Ascending aorta (tissue), 2 donors: ENCODE results near the gene DOP1A. TPM values are rescaled to one million over a fixed set of nuclear protein-coding genes. Genes with fewer than 3 reads are reported as not detected.

Experiments used
- DNase-seq, 2 donors: peaks; one replicate each; pipeline ENCODE4 v3.0.0-alpha.2; 2019; ENCODE audit warnings: low spot score in 2 of 2
- H3K27ac ChIP-seq, 2 donors: fragments of 200-600 bp; sonication (generic); one replicate each; pipeline ENCODE4 v1.5.1; 2016 to 2017; ENCODE audit warnings: mild to moderate bottlenecking in 1 of 2
- H3K27me3 ChIP-seq: fragments of 200-600 bp; sonication (generic); one replicate; pipeline ENCODE4 v1.5.1; 2017
- H3K36me3 ChIP-seq, 2 donors: fragments of 200-600 bp; sonication (generic); one replicate each; pipeline ENCODE4 v1.5.1; 2016
- H3K4me1 ChIP-seq, 2 donors: fragments of 200-600 bp; sonication (generic); one replicate each; pipeline ENCODE4 v1.5.1; 2016 to 2017; ENCODE audit warnings: mild to moderate bottlenecking in 1 of 2
- H3K4me3 ChIP-seq, 2 donors: fragments of 200-600 bp; sonication (generic); one replicate each; pipeline ENCODE4 v1.5.1; 2016 to 2017; ENCODE audit warnings: mild to moderate bottlenecking in 1 of 2
- H3K9me3 ChIP-seq, 2 donors: fragments of 200-600 bp; sonication (generic); one replicate each; pipeline ENCODE4 v1.5.1; 2016
- CTCF ChIP-seq, 3 experiments: fragments of 200-600 bp in 2 of 3; fragments of 450-650 bp in 1 of 3; sonication (generic) in 2 of 3; IDR thresholded peaks; one replicate each; pipeline ENCODE4 v1.5.1; 2016 to 2019; ENCODE audit warnings: antibody characterized with exemption in 3 of 3, mild to moderate bottlenecking in 1 of 3, moderate library complexity in 1 of 3
- intact Hi-C: fragments of 100-400 bp; cut with DNase I; formaldehyde crosslinking; loops from one replicate; pipeline ENCODE4 v1.15.1; 2023
- total RNA-seq: library from RNA; depleted of rRNA; stranded (reverse); fragments of >200 nt; gene quantifications from one replicate; pipeline ENCODE4 v1.1.0, GENCODE V29; 2016

DOP1A gene
- total RNA-seq, 1 donor from 2014 or later: 13.2 TPM

GRCh38 chr6:83125425-83125824 is 58.0 kb downstream of the DOP1A start:
- intact Hi-C loops: no loop called here
- Histone ChIP-seq H3K36me3 (peaks cover 35 to 77% of the 10 kb centered on the region in 2 donors), H3K27ac (no peak overlapping the region), H3K27me3 (no peaks in the 10 kb centered on the region), H3K4me1 (no peaks in the 10 kb centered on the region), H3K9me3 (no peaks in the 10 kb centered on the region), H3K4me3 (no peak overlapping the region)
- TF ChIP-seq CTCF (IDR thresholded peaks at IDR 0.05): no peak
- DNase-seq: no peak

GRCh38 chr6:83126223-83126622 is 58.8 kb downstream of the DOP1A start:
- H3K27me3 ChIP-seq: no peaks in the 10 kb centered on the region
- no peak for TF ChIP-seq CTCF (IDR thresholded peaks at IDR 0.05)
- intact Hi-C loops: no loop called here
- no peaks in the 10 kb centered on the region for H3K9me3 ChIP-seq
- no peak overlapping the region for H3K4me3 ChIP-seq
- no peak overlapping the region for H3K27ac ChIP-seq
- H3K36me3 ChIP-seq: peaks cover 39 to 75% of the 10 kb centered on the region in 2 donors
- H3K4me1 ChIP-seq: no peaks in the 10 kb centered on the region
- DNase-seq: no peak

GRCh38 chr6:83126807-83127206 is 59.3 kb downstream of the DOP1A start:
- no peak overlapping the region for H3K27ac ChIP-seq
- intact Hi-C loops: no loop called here
- no peak for DNase-seq
- no peak for TF ChIP-seq CTCF (IDR thresholded peaks at IDR 0.05)
- peaks cover 41 to 78% of the 10 kb centered on the region in 2 donors for H3K36me3 ChIP-seq
- no peak overlapping the region for H3K4me3 ChIP-seq
- H3K4me1 ChIP-seq: no peaks in the 10 kb centered on the region
- H3K9me3 ChIP-seq: no peaks in the 10 kb centered on the region
- H3K27me3 ChIP-seq: no peaks in the 10 kb centered on the region

GRCh38 chr6:83127258-83127657 is 59.8 kb downstream of the DOP1A start:
- intact Hi-C loops: no loop called here
- Histone ChIP-seq H3K27ac (no peak overlapping the region), H3K4me3 (no peak overlapping the region), H3K9me3 (no peaks in the 10 kb centered on the region), H3K27me3 (no peaks in the 10 kb centered on the region), H3K36me3 (peaks cover 46 to 82% of the 10 kb centered on the region in 2 donors), H3K4me1 (no peaks in the 10 kb centered on the region)
- no peak for DNase-seq
- TF ChIP-seq CTCF (IDR thresholded peaks at IDR 0.05): no peak

- TF ChIP-seq CTCF (IDR thresholded peaks at IDR 0.05): no peak
- peaks cover 49 to 84% of the 10 kb centered on the region in 2 donors for H3K36me3 ChIP-seq
- DNase-seq: no peak
- no peaks in the 10 kb centered on the region for H3K27me3 ChIP-seq
- no peak overlapping the region for H3K4me3 ChIP-seq
- intact Hi-C loops: no loop called here
- no peak overlapping the region for H3K27ac ChIP-seq
- H3K4me1 ChIP-seq: no peaks in the 10 kb centered on the region
- H3K9me3 ChIP-seq: no peaks in the 10 kb centered on the region
These were observed 60.5 kb downstream of the DOP1A start for GRCh38 chr6:83127976-83128375.

GRCh38 chr6:83132121-83132520 is 64.7 kb downstream of the DOP1A start:
- Histone ChIP-seq H3K4me1 (no peaks in the 10 kb centered on the region), H3K27ac (no peak overlapping the region), H3K9me3 (no peaks in the 10 kb centered on the region), H3K27me3 (no peaks in the 10 kb centered on the region), H3K4me3 (no peak overlapping the region), H3K36me3 (peaks cover 40 to 65% of the 10 kb centered on the region in 2 donors)
- no peak for TF ChIP-seq CTCF (IDR thresholded peaks at IDR 0.05)
- intact Hi-C loops: no loop called here
- no peak for DNase-seq
